HEK293 (cell line): ENCODE measurements around the gene STK11.

Experiments
- BCL11A ChIP-seq: fragments of 450-650 bp; formaldehyde crosslinking; IDR thresholded peaks from 2 replicates; pipeline ENCODE4 v1.5.1; 2016; ENCODE audit warnings: low read depth, missing biosample characterization, missing genetic modification characterization
- BCL11B ChIP-seq: fragments of 450-650 bp; formaldehyde crosslinking; IDR thresholded peaks from 2 replicates; pipeline ENCODE4 v1.5.1; 2016; ENCODE audit warnings: low read depth, missing biosample characterization, missing genetic modification characterization
- GLIS1 ChIP-seq: fragments of 450-650 bp; formaldehyde crosslinking; IDR thresholded peaks from 2 replicates; pipeline ENCODE4 v1.5.1; 2016; ENCODE audit warnings: missing biosample characterization, missing genetic modification characterization
- GLIS2 ChIP-seq: fragments of 450-650 bp; formaldehyde crosslinking; IDR thresholded peaks from 2 replicates; pipeline ENCODE4 v1.5.1; 2016; ENCODE audit warnings: missing biosample characterization, missing genetic modification characterization
- HIC1 ChIP-seq: fragments of 450-650 bp; formaldehyde crosslinking; IDR thresholded peaks from 2 replicates; pipeline ENCODE4 v1.5.1; 2016; ENCODE audit warnings: missing biosample characterization, missing genetic modification characterization
- KLF7 ChIP-seq: fragments of 450-650 bp; formaldehyde crosslinking; IDR thresholded peaks from 2 replicates; pipeline ENCODE4 v1.5.1; 2016; ENCODE audit warnings: missing biosample characterization, missing genetic modification characterization, borderline replicate concordance
- SCRT2 ChIP-seq: fragments of 450-650 bp; formaldehyde crosslinking; IDR thresholded peaks from 2 replicates; pipeline ENCODE4 v1.5.1; 2016; ENCODE audit warnings: missing biosample characterization, missing genetic modification characterization
- TRIM28 ChIP-seq: IDR thresholded peaks from 2 replicates; pipeline ENCODE4 v1.6.1; 2011; ENCODE audit warnings: low read length, control low read depth, borderline replicate concordance
- ZBTB17 ChIP-seq: fragments of 450-650 bp; formaldehyde crosslinking; IDR thresholded peaks from 2 replicates; pipeline ENCODE4 v1.5.1; 2016; ENCODE audit warnings: missing biosample characterization, missing genetic modification characterization
- ZBTB20 ChIP-seq: fragments of 450-650 bp; formaldehyde crosslinking; IDR thresholded peaks from 2 replicates; pipeline ENCODE4 v1.5.1; 2016; ENCODE audit warnings: missing biosample characterization, missing genetic modification characterization
- ZBTB6 ChIP-seq: fragments of 450-650 bp; formaldehyde crosslinking; IDR thresholded peaks from 2 replicates; pipeline ENCODE4 v1.5.1; 2017; ENCODE audit warnings: missing biosample characterization, missing genetic modification characterization
- ZBTB8A ChIP-seq: fragments of 450-650 bp; formaldehyde crosslinking; IDR thresholded peaks from 2 replicates; pipeline ENCODE4 v1.5.1; 2016; ENCODE audit warnings: missing biosample characterization, missing genetic modification characterization
- ZFP37 ChIP-seq: fragments of 450-650 bp; formaldehyde crosslinking; IDR thresholded peaks from 2 replicates; pipeline ENCODE4 v1.5.1; 2016; ENCODE audit warnings: missing biosample characterization, missing genetic modification characterization
- ZFP69B ChIP-seq: fragments of 450-650 bp; formaldehyde crosslinking; IDR thresholded peaks from 2 replicates; pipeline ENCODE4 v1.5.1; 2016; ENCODE audit warnings: missing biosample characterization, missing genetic modification characterization
- ZIC2 ChIP-seq: fragments of 450-650 bp; formaldehyde crosslinking; IDR thresholded peaks from 2 replicates; pipeline ENCODE4 v1.5.1; 2016; ENCODE audit warnings: missing biosample characterization, missing genetic modification characterization
- ZNF202 ChIP-seq: fragments of 450-650 bp; formaldehyde crosslinking; IDR thresholded peaks from 2 replicates; pipeline ENCODE4 v1.5.1; 2016; ENCODE audit warnings: missing biosample characterization, missing genetic modification characterization, borderline replicate concordance
- ZNF324 ChIP-seq: fragments of 450-650 bp; formaldehyde crosslinking; IDR thresholded peaks from 2 replicates; pipeline ENCODE4 v1.5.1; 2016; ENCODE audit warnings: missing biosample characterization, missing genetic modification characterization
- ZNF335 ChIP-seq: fragments of 450-650 bp; formaldehyde crosslinking; conservative IDR thresholded peaks from 2 replicates; pipeline ENCODE4 v1.5.1; 2016; ENCODE audit warnings: missing biosample characterization, missing genetic modification characterization
- ZNF391 ChIP-seq: fragments of 450-650 bp; formaldehyde crosslinking; IDR thresholded peaks from 2 replicates; pipeline ENCODE4 v1.5.1; 2016; ENCODE audit warnings: low read depth, missing biosample characterization, missing genetic modification characterization, borderline replicate concordance
- ZNF433 ChIP-seq: fragments of 450-650 bp; formaldehyde crosslinking; IDR thresholded peaks from 2 replicates; pipeline ENCODE4 v1.5.1; 2016; ENCODE audit warnings: missing biosample characterization, missing genetic modification characterization, low read depth
- ZNF529 ChIP-seq: fragments of 450-650 bp; formaldehyde crosslinking; IDR thresholded peaks from 2 replicates; pipeline ENCODE4 v1.5.1; 2017; ENCODE audit warnings: missing genetic modification characterization, missing biosample characterization; ENCODE audit not compliant: insufficient replicate concordance
- ZNF571 ChIP-seq: fragments of 450-650 bp; formaldehyde crosslinking; IDR thresholded peaks from 2 replicates; pipeline ENCODE4 v1.5.0; 2017; ENCODE audit warnings: missing biosample characterization, missing genetic modification characterization
- ZNF624 ChIP-seq: fragments of 450-650 bp; formaldehyde crosslinking; IDR thresholded peaks from 2 replicates; pipeline ENCODE4 v1.5.1; 2017; ENCODE audit warnings: missing biosample characterization, missing genetic modification characterization
- TF ChIP-seq, protein P1 (sequence below): fragments of 450-650 bp; formaldehyde crosslinking; IDR thresholded peaks from 2 replicates; pipeline ENCODE4 v1.5.1; 2016; ENCODE audit warnings: missing biosample characterization, missing genetic modification characterization, borderline replicate concordance
- TF ChIP-seq, protein P2 (sequence below): fragments of 450-650 bp; formaldehyde crosslinking; IDR thresholded peaks from 2 replicates; pipeline ENCODE4 v1.5.1; 2016; ENCODE audit warnings: missing biosample characterization, missing genetic modification characterization
- TF ChIP-seq, protein P3 (sequence below): fragments of 450-650 bp; formaldehyde crosslinking; IDR thresholded peaks from 2 replicates; pipeline ENCODE4 v1.5.1; 2016; ENCODE audit warnings: missing biosample characterization, missing genetic modification characterization

STK11 gene

GRCh38 chr19:1231729-1232637 is 26.4 kb downstream of the STK11 start (continued):
- TF ChIP-seq, protein P1, sequence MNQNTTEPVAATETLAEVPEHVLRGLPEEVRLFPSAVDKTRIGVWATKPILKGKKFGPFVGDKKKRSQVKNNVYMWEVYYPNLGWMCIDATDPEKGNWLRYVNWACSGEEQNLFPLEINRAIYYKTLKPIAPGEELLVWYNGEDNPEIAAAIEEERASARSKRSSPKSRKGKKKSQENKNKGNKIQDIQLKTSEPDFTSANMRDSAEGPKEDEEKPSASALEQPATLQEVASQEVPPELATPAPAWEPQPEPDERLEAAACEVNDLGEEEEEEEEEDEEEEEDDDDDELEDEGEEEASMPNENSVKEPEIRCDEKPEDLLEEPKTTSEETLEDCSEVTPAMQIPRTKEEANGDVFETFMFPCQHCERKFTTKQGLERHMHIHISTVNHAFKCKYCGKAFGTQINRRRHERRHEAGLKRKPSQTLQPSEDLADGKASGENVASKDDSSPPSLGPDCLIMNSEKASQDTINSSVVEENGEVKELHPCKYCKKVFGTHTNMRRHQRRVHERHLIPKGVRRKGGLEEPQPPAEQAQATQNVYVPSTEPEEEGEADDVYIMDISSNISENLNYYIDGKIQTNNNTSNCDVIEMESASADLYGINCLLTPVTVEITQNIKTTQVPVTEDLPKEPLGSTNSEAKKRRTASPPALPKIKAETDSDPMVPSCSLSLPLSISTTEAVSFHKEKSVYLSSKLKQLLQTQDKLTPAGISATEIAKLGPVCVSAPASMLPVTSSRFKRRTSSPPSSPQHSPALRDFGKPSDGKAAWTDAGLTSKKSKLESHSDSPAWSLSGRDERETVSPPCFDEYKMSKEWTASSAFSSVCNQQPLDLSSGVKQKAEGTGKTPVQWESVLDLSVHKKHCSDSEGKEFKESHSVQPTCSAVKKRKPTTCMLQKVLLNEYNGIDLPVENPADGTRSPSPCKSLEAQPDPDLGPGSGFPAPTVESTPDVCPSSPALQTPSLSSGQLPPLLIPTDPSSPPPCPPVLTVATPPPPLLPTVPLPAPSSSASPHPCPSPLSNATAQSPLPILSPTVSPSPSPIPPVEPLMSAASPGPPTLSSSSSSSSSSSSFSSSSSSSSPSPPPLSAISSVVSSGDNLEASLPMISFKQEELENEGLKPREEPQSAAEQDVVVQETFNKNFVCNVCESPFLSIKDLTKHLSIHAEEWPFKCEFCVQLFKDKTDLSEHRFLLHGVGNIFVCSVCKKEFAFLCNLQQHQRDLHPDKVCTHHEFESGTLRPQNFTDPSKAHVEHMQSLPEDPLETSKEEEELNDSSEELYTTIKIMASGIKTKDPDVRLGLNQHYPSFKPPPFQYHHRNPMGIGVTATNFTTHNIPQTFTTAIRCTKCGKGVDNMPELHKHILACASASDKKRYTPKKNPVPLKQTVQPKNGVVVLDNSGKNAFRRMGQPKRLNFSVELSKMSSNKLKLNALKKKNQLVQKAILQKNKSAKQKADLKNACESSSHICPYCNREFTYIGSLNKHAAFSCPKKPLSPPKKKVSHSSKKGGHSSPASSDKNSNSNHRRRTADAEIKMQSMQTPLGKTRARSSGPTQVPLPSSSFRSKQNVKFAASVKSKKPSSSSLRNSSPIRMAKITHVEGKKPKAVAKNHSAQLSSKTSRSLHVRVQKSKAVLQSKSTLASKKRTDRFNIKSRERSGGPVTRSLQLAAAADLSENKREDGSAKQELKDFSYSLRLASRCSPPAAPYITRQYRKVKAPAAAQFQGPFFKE = no peak
- TF ChIP-seq HIC1 (tag by site-specific recombination) = peak; percentile 83
- TF ChIP-seq, protein P2, sequence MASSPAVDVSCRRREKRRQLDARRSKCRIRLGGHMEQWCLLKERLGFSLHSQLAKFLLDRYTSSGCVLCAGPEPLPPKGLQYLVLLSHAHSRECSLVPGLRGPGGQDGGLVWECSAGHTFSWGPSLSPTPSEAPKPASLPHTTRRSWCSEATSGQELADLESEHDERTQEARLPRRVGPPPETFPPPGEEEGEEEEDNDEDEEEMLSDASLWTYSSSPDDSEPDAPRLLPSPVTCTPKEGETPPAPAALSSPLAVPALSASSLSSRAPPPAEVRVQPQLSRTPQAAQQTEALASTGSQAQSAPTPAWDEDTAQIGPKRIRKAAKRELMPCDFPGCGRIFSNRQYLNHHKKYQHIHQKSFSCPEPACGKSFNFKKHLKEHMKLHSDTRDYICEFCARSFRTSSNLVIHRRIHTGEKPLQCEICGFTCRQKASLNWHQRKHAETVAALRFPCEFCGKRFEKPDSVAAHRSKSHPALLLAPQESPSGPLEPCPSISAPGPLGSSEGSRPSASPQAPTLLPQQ = peak; percentile 95
- TF ChIP-seq ZBTB8A (tag by site-specific recombination) = peak; percentile 78
- no peak for TF ChIP-seq ZNF571 (tag by site-specific recombination)
- TF ChIP-seq ZBTB20 = no peak; the same call in 1 of the 2 replicates
- TF ChIP-seq ZNF433 (tag by site-specific recombination) = no peak
- TF ChIP-seq BCL11A (tag by site-specific recombination) = peak; percentile 30; the same call in 1 of the 2 replicates
- TF ChIP-seq BCL11B = peak; percentile 47
- no peak for TF ChIP-seq ZNF391
- no peak for TF ChIP-seq ZBTB6 (tag by site-specific recombination)
- TF ChIP-seq KLF7 = no peak
- no peak for TF ChIP-seq ZNF202 (tag by site-specific recombination)
- peak; percentile 84 for TF ChIP-seq GLIS1 (tag by site-specific recombination)
- TF ChIP-seq ZBTB17 (tag by site-specific recombination) = peak; percentile 72
- peak; percentile 57 for TF ChIP-seq SCRT2 (tag by site-specific recombination)
- TF ChIP-seq ZNF529 (tag by site-specific recombination) = no peak
- peak; percentile 94 for TF ChIP-seq ZFP69B (tag by site-specific recombination)
- no peak for TF ChIP-seq ZNF335 (tag by site-specific recombination)
- TF ChIP-seq ZFP37 = 0 out of 2 replicates have a peak, but pooled peaks have one; percentile 15
- TF ChIP-seq ZNF324 (tag by site-specific recombination) = no peak
- TF ChIP-seq ZIC2 (tag by site-specific recombination) = peak; percentile 54
- peak; percentile 80 for TF ChIP-seq GLIS2 (tag by site-specific recombination)
- TF ChIP-seq, protein P3, sequence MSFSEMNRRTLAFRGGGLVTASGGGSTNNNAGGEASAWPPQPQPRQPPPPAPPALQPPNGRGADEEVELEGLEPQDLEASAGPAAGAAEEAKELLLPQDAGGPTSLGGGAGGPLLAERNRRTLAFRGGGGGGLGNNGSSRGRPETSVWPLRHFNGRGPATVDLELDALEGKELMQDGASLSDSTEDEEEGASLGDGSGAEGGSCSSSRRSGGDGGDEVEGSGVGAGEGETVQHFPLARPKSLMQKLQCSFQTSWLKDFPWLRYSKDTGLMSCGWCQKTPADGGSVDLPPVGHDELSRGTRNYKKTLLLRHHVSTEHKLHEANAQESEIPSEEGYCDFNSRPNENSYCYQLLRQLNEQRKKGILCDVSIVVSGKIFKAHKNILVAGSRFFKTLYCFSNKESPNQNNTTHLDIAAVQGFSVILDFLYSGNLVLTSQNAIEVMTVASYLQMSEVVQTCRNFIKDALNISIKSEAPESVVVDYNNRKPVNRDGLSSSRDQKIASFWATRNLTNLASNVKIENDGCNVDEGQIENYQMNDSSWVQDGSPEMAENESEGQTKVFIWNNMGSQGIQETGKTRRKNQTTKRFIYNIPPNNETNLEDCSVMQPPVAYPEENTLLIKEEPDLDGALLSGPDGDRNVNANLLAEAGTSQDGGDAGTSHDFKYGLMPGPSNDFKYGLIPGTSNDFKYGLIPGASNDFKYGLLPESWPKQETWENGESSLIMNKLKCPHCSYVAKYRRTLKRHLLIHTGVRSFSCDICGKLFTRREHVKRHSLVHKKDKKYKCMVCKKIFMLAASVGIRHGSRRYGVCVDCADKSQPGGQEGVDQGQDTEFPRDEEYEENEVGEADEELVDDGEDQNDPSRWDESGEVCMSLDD (tag by site-specific recombination) = peak; percentile 36; the same call in 1 of the 2 replicates
- no peak for TF ChIP-seq ZNF624 (tag by site-specific recombination)
- TF ChIP-seq TRIM28 = no peak
